CD4-positive, alpha-beta T cell treated with Interleukin-1 beta for 1 hour (primary cell): Measurements from ENCODE around the gene HTR6.
"Not testable (repeated sequence)": the region's sequence is repeated elsewhere in the genome, so short reads cannot be mapped to it uniquely, and the experiment has no call there.

Experiments
- DNase-seq, 2 donors: peaks; one replicate each; pipeline ENCODE4 v3.0.0-alpha.2; 2020 to 2022

The HTR6 gene

GRCh38 chr1:19664453-19665185 is at the start of gene HTR6:
Gene HTR6, plus strand, starts transcription at chr1:19664875. Its CDS starts 879 bp downstream, at chr1:19665754.
- DNase-seq: peak; percentile 21 to 33

DNA sequence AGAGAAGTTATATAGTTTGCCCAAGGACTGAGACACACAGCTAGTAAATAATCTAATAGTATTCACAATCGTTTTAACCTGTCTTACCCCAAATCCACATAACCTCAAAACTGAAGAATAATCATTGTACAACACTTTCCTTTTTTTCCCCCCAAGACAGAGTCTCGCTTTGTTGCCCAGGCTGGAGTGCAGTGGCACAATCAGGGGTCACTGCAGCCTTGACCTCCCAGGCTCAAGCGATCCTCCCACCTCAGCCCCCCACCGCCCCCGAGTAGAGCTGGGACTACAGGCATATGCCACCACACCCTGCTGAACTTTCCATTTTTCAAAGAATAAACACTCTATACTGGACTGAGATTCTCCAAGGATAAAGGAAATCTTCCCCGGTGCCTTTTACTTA is 49.2 kb upstream of the HTR6 start:
- no peak for DNase-seq

GRCh38 chr1:19616489-19616888 is 48.2 kb upstream of the HTR6 start:
- DNase-seq: no peak

DNA sequence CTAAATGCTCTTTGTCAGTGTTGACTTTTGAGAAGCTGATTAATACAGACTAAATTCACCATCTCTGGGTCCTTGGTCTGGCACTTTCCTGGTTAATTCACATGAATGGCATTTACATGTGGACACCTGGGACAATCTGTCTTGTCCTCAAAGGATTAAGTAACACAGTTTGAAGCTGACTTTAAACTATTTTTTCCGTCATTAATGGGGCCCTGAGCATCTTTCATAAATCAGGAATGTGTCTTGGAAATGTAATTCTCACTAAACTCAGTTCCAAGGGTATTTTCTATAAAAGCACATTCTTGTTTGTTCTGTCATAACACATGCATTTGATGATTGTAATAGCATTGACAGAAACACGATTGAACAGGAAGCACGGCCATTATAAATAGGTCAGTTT is 47.3 kb upstream of the HTR6 start:
- DNase-seq: no peak

GRCh38 chr1:19618428-19618827 is 46.2 kb upstream of the HTR6 start:
- no peak for DNase-seq

GRCh38 chr1:19619697-19620384 is 44.8 kb upstream of the HTR6 start:
- no peak for DNase-seq

GRCh38 chr1:19620786-19621185 is 43.9 kb upstream of the HTR6 start:
- DNase-seq: no peak

- DNase-seq: no peak
Observed at GRCh38 chr1:19621274-19621950, 43.3 kb upstream of the HTR6 start.

DNA sequence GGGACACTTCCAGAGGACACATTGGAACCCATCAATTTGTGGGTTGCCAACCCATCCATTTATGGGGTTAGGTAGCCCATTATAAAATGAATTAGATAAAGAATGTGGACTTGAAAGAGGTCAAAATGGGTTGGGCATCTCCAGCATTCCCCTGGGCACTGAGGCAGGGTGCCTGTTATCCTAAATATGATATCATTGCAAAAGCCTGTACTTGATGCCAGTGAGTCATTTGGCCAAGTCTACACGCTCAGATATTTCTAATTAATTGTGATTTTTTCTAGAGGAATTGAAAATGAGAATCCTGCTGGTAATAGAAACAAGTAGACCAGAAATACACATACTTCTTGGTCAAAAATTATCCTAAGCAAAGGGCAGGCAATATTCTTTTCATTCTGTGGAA is 42.5 kb upstream of the HTR6 start:
- DNase-seq: no peak

DNA sequence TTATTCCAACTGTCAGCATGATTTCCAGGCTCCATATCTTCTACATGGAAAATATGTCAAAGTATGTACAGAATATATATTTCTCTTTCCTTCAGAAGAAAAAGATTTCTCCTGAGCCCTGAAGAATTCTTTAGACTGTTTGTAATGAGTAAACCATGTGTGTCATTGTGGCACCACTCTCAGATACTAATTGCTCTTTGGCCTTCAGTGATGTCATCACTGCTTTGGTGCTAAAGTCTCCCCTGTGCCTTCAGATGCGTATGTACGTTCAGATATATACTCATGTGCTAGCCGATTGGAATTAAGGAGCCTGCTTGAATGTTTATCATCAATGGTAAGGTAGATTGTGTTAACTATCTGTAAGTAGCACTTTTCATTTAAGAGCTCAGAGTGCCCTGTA is 41.2 kb upstream of the HTR6 start:
- DNase-seq: no peak

DNA sequence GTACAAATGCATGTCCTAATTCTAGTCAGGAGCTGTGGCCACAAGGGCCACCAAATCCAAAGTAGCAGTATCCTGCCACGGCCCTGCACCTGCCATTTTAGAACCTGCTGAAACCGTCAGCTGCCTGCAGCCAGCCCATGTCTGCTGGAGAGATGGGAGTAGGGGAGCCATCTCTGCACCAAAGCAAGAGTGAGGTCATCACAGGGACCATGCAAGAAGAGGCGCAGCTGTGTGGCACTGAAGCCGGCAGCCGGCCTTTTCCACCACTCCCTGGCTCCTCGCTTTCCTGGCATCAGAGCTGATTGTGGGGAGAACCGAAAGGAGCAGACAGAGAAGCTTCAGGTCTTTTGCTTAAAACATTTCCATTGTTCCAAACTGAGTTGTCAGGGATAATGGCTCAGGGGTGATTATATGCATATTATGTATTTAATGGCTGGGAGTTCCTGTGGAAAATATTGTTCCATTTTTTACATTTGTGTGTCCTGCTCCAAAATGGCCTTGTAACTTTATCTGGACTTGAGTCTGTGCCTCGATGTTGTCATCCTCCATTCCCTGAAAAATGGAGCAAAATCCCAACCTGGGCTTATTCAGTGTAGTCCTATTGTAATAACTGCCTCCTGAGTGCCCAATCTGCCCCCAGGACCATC is 39.3 kb upstream of the HTR6 start:
- DNase-seq: no peak

- DNase-seq: no peak
Observed at GRCh38 chr1:19628879-19629278, 35.8 kb upstream of the HTR6 start.

GRCh38 chr1:19629357-19629756 is 35.3 kb upstream of the HTR6 start:
- no peak for DNase-seq

DNA sequence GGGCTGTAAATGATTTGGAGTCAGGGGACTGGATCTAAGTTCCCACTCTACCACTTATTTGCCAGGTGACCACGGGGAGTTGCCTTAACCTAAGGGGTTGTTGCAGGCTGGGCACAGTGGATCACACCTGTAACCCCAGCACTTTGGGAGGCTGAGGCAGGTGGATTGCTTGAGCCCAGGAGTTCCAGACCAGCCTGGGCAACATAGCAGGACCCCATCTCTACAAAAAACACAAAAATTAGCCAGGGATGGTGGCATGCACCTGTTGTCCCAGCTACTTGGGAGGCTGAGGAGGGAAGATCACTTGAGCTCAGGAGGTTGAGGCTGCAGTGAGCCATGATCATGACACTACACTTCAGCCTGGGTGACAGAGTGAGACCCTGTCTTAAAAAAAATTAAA is 34.5 kb upstream of the HTR6 start:
- DNase-seq: not testable (repeated sequence)

- no peak for DNase-seq
Observed at GRCh38 chr1:19630720-19631395, 33.8 kb upstream of the HTR6 start.

DNA sequence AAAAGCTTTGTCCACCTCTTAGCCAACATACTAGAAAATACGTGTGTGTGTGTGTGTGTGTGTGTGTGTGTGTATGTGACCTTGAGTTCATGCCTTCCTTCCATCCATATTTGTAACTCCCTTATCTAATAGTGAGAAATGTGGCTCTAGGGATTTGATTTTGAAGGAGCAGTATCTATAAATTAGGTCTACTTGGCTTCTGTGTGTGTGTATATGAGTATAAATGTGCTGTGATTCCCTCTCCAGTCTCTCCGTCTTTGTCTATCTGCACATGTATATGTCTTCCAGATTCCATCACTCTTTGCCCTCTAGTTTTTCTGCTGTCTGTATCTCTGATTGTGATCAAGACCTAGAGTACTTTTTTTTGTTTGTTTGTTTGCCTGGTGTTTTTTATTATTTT is 32.5 kb upstream of the HTR6 start:
- no peak for DNase-seq

DNA sequence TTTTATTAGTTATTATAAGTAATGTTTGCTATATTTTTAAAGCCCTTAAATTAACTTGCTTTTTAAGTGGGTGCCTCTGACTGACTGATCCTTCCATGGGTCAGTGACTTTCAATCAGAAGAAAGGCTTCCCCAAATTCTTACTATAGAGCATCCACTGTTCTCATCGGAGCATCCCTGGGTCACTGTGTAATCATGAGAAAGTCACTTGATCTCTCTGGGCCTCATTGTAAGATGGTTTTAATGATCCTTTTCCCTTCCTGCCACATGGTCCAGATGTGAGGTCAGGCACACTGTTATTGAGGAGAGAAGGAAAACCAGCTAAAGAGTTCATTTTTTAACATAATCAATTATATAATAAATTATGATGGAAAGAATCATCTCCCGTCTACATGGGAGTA is 31.6 kb upstream of the HTR6 start:
- no peak for DNase-seq

- not testable (repeated sequence) for DNase-seq
Observed at GRCh38 chr1:19635064-19635463, 29.6 kb upstream of the HTR6 start.

- no peak for DNase-seq
Observed at GRCh38 chr1:19635646-19636045, 29.0 kb upstream of the HTR6 start.

GRCh38 chr1:19636065-19636464 is 28.6 kb upstream of the HTR6 start:
- DNase-seq: no peak

GRCh38 chr1:19636749-19637148 is 27.9 kb upstream of the HTR6 start:
- DNase-seq: not testable (repeated sequence)

DNA sequence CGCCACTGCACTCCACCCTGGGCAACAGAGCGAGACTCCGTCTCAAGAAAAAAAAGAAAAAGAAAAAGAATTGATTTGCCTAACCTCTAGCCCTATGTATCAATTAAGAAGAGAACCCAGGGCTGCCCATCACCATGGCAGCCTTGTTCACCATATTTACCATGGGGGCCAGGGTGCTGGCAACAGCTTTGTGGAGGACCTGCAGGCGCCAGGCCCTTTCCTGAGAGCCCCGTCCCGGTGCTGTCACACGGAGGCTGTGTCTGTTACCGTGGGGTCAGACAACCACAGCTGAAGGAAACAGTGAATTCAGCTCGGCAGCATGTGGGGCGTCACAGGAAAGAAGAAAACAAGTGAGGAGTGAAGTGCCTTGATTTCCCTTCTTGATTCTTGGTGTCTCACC is 27.1 kb upstream of the HTR6 start:
- no peak for DNase-seq

GRCh38 chr1:19639228-19639627 is 25.4 kb upstream of the HTR6 start:
- DNase-seq: not testable (repeated sequence)
